Anterior cingulate cortex (tissue), 58 donors: Measurements from ENCODE around the gene ITPK1.

ENCODE experiments used
- DNase-seq, 58 donors: peaks; one replicate each; lab custom pipeline; 2025; lab: John Stamatoyannopoulos, UW

The ITPK1 gene

GRCh38 chr14:92963301-92964123 lies 152.2 kb downstream of the ITPK1 start:
- DNase-seq, result no peak

GRCh38 chr14:92962831-92963095 lies 153.0 kb downstream of the ITPK1 start:
- DNase-seq, result no peak

DNA sequence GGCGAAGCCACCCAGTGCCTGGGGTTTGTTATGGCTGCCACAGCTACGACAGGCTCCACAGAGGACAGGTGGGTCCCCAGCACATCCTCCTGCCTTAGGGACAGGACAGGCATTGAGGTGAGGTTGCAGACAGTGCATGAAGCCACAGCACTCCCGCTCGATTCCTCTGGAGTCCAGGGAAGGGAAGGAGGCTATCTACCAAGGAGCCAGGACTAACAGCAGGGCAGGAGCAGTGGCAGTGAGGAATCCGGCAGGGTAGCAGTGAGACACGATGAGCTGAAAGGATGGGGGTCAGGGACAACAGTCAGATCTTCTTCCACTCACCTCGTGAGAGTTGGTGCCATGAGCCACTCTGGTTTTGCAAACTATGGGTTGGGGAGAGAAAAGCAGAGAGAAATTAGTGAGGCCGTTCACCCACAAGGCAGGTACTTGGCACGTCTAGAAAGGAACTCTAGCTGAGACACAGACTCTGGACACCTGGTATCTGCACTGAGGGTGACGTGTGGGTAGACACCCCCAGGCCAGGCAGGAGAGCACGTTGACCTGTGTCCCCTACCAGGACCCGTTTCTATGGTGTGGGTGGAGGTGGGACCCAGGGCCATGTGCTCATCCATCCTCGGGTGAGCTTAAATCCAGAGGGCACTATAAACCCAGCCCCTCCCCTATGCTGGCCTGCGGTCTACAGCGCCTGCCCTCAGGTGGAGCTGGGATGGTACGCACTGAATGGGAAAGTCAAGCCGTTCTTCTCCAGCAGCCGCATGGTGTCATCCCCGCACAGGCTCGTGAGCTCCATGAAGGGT lies 153.5 kb downstream of the ITPK1 start:
- DNase-seq, result no peak

GRCh38 chr14:92961567-92961855 lies 154.2 kb downstream of the ITPK1 start:
- no peak for DNase-seq

GRCh38 chr14:92960706-92961566 lies 154.8 kb downstream of the ITPK1 start:
- no peak for DNase-seq

DNA sequence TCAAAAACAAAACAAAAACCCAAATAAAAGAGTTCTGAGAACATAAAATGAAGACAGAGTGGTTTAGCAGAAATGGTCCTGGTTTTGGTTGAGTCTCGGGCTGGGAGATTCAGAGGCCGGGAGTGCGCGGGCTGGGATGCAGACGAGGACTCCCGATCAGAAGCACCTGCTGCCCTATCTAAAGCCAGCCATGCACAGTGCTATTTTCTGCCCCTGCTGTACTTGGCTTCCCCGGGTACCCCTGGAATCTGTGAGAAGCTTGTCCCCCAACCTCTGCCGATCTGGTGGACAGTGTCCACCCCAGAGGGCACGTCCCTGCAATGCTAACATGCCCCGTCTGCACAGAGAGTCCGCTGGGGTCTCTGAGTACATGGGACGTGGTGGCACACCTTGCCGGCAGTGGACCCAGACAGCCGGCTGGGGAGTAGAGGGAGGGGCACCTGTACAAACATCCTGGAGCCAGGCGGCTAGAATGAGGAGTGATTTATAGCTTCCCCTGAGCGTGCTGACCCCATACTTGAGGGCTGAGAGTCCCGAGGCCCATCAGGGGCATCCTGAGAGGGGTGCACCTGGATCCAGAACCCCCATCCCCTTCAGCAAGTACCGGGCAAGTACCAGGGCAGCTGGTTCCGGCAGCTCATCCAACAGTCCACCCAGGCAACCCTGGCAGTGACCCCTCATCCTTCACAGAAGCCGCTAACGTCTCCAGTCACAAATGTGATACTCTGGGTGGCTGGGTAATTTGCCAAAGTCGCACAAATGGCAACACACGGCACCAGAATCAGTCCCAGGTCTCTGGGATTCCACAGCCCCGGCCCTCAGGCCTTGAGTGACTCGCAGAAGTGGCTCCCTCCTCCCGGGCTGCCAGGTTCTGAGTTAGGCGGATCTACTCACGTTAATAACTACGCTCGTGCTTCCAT lies 155.7 kb downstream of the ITPK1 start:
- no peak for DNase-seq

DNA sequence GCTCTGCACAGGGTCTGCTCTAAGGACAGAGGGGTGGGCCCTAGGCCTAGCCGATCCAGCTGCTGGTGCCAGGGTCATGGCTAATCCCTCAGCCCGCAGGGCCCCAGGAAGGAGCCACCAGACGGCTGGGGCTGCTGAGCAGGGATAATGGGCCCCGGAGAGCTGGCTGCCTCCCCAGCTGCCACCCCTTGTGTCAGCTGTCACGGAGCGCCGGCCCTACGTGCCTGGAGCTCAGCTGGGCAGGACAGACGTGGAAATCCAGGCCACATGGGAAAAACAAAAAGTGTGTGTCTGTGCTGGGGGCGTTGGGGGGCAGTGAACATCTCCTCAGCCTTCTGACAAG lies 156.6 kb downstream of the ITPK1 start:
- DNase-seq, result peak in 46 of 58 donors; percentile 19 to 91 (median 73)

DNA sequence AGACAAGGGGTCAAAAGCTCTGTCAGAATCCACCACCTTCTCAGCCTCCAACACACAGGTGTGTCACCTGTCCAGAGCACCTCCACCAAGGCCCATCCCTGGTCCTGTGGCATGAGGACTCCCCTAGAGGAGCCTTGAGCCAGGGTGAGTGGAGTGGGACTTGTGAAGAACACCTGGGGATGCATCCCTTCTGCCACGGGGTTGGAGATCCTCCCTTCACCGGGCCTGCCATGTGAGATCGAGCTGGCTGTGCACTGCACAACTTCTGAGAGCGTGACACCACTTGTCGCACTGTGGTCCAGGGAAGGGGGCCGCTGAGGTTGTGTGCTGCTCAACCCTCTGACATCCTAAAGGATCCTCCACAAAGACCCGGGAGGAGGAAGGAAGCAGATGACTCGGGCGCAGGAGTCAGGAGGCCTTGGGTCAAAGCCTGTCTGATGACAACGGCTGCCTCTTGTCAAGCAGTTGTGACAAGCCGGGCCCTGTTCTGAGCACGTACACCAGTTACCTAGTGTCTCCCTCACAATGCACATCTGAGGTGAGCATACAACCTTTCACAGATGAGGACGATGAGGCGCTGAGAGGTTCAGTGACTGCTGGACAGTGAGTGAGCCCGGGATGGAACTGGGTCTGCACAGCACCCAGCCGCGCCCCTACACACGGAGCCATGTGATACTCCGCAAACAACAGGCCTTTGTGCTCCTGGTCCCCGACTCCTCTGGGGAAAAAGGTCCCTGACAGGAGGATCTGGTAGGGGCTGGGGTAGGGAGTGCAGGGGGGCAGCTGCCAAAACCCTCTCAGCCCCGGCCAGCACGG lies 157.1 kb downstream of the ITPK1 start:
- peak in 49 of 58 donors; percentile 30 to 91 (median 72) for DNase-seq

DNA sequence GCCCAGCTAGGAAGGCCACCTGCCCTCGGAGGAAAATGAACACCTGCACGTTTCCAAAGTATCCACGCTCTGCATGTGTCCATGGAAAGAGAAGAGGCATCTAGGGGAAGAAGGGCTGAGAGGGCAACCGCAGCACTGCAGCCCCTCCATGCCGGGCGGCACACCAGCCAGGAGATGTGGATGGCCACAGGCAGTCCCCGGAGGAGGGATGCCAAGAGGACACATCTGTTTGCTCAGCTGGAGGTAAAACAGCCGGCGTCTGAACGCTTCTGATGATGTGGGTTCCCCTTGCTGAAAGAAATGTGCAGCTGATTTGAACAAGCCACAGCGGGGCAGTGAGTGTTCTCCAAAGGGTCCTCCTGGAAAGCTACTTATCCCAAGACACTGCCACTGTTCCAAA lies 158.8 kb downstream of the ITPK1 start:
- DNase-seq, result no peak

DNA sequence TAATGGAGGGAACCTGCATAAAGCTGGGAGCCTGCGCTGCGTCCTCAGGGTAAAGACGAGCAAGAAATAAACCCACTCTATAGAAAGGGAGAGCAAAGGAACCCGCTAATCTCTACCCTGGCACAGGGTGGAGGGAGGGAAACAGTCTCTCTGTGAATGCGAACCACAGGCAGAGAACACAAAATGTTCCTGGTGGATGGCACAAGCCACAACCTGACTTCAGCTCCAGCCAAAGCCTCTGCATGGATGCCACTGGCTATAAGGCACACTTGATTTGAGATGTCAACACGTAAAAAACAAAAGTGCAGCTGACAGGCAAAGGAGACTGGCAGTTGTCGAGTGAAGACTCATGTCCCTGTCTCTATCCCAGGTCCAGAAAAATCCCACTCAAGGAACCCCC lies 160.3 kb downstream of the ITPK1 start:
- peak in 2 of 58 donors; percentile 17 to 44 for DNase-seq

DNA sequence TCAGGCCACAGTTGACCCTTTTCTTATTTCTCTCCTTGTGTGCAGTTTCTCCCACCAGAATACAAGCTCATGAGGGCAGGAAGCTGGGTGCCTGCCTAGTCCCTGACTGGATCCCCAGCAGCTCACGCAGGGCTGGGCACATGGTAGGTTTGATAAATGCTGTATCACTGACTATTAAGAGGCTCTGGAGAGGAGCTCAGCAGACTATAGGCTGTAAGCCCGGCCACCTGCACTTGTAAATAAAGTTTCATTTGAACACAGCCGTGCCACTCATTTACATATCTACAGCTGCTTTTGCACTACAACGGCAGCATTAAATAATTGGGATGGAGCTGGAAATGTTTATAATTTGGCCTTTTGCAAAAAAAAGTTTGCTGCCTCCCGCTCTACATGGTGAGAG lies 160.8 kb downstream of the ITPK1 start:
- DNase-seq, result no peak

- DNase-seq, result no peak
Observed at GRCh38 chr14:92953526-92953925, 162.2 kb downstream of the ITPK1 start.

DNA sequence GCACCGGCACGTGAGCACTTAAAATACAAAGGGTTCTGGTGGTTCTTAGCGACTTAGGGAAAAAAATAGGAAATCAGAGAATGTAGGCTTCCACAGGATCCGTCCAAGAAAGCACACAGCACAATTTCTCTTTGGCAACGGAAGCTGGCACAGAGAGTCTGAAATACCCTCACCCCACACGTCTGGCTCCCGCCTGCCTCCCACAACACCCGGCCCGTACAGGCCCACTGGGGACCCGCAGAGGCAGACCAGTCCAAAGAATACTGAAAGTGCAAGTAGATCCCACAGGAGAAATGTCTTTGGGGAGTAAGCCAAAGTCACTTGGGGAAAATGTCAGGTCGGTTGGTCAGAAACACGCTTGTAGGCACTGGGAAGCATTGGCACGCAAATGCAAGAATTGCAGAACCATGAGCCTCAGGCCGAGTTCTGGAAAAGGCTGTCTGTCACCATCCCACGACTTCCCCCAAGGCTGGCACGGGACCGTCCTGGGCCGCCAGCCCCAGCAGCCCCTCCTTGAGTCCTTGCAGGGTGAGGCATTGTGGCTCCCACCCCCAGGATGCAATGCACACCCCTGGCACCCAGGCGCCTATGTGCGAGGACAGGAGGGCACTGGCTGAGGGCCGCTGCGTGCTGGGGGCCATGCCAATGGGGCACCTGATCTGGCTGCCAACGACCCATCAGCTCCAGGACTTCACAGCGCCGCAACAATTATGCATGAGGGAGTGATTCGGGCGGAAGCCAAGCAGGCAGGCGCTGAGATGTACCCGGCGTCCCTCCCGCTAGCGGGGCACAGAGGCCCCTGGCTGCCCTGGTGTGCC lies 163.0 kb downstream of the ITPK1 start:
- peak in 44 of 58 donors; percentile 22 to 77 (median 52) for DNase-seq

DNA sequence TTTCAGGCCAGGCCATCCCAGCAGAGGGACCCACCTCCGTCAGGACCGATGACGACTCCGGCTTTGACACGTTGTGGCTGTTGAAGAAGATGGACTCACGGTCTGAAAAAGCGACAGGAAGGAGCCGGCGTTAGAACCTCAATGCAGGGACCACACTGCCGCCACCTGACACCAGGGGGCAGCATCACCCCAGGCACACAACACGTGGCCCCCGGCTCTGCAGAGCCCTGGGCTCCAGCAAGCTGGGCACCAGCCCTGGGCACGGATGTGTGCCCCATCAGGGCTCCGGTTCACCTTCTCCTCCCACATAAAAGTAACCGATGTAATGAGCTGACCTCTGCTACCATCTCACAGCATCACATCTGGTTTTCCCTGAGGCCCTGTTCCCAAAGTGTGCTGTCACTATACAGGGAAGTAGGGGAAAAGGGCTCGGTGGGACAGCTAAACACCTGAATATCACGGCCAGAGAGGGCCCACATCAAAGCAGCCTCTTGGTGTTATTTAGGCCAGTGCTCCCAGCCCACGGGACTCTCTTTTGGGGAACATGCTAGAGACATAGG lies 163.7 kb downstream of the ITPK1 start:
- DNase-seq, result peak in 56 of 58 donors; percentile 39 to 92 (median 75)

- no peak for DNase-seq
Observed at GRCh38 chr14:92951261-92951660, 164.5 kb downstream of the ITPK1 start.

- peak in 1 of 58 donors; percentile 40 for DNase-seq
Observed at GRCh38 chr14:92950773-92951172, 165.0 kb downstream of the ITPK1 start.

DNA sequence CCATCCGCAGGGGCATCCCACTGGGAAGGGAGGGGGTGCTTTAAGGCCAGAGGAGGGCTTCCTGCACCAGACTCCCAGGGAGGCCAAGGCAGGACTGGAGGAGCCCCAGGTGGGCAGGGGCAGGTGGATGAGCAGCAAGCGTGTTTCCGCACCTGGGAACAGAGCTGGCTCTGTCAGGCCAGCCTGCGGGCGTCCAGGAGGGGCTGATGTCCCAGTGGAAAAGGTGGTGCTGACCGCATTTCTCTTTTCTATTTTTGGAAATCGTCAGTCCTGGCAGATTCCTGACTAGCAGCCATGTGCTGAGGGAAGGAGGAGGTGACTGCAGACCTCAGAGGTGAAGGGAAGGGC lies 165.6 kb downstream of the ITPK1 start:
- DNase-seq, result no peak

- no peak for DNase-seq
Observed at GRCh38 chr14:92949496-92950192, 166.1 kb downstream of the ITPK1 start.
